ENCODE results near the gene ERCC6L2.

The ERCC6L2 gene

DNA sequence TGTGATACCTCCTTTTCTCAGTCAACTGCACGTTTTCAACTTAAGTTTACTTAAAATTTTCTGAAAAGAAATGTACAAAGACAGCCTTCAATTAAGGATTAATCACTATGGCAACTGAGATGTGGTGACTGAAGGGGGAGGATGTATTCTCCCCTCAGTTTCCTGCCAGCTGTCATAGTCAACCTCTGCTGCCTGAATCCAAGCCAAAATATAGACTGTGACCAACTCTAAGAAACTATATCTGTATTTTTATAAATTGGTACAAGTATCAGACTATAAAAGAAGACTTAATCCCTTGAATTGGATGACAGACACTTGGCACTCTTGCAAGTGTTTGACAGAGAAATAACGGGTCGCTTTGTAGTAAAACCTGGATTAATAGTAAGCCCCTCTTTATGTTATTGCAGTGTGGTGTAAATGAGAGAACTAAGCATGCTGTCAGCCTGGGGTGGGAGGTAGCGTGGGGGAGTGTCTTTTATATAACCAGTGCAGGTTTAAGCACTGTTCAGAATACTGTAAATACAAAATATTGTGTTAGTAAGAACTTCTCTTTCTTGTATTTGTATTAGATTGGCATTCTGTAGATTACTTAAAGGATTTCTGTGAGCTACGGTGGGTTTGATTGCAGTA lies 106.4 kb downstream of the ERCC6L2 start:
- DNase-seq (ENCODE audit: low read depth), result no peak

GRCh38 chr9:95985440-95986055 lies 110.1 kb downstream of the ERCC6L2 start:
- no peak for DNase-seq (ENCODE audit: low read depth)

DNA sequence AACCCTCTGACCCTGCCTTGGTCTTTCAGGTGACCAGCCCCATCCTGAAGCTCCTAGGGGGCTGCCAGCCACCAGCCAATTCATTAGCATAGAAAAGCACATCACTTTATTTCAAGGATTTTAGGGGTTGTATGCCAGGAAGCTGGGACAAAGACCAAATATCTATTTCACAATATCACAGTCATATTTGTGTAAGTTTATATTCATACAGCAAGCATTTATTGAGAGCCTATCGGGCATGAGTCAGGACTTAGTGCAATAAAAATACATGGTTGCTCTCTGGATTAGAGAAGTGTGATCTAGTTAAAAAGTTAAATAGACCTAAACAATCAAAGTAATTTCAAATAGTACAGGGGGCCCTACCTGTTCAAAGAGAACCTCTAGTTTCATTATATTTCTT lies 113.8 kb downstream of the ERCC6L2 start:
- DNase-seq (ENCODE audit: low read depth), result no peak

- DNase-seq (ENCODE audit: low read depth), result no peak
Measured at GRCh38 chr9:95991326-95991725, 115.8 kb downstream of the ERCC6L2 start.

DNA sequence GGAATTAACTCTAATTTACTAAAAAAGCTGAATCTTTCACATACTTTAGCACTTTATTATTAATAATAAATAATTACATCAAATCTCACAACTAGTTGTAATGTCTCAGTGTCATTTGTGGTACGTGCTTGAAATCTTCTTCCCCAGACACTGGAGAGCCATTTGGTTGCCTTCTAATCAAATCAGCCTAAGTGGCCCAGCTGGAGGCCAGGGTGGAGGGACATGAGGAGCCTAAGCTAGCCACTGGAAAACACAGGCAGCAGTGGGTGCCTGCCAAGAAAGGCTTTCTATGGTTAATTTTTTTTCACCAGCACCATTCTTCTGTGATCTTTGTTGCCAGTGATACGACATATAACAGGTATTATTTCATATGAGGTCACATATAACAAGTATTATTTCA lies 117.0 kb downstream of the ERCC6L2 start:
- DNase-seq (ENCODE audit: low read depth), result no peak

DNA sequence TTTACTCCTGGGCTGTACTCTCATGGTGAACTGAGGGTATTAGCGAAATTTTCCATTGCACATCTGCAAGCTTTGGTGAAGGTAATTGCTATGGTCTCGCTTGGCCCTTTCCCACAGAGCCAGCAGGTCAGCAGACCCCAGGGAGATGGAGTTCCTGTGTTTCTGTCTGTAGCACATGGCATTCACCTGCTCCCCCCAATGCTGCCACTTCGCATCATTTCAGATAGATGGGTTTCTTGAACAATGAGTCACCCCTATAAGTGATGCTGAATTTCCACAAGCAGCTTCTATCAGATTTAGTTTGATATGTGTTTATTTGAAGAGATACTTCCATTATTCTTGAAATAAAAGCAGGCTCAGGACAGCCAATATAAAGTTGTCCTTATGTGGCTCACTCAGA lies 117.8 kb downstream of the ERCC6L2 start:
- no peak for DNase-seq (ENCODE audit: low read depth)

- DNase-seq (ENCODE audit: low read depth), result no peak
Measured at GRCh38 chr9:95999390-95999789, 123.9 kb downstream of the ERCC6L2 start.

GRCh38 chr9:96004379-96004778 lies 128.9 kb downstream of the ERCC6L2 start:
- DNase-seq (ENCODE audit: low read depth), result no peak

DNA sequence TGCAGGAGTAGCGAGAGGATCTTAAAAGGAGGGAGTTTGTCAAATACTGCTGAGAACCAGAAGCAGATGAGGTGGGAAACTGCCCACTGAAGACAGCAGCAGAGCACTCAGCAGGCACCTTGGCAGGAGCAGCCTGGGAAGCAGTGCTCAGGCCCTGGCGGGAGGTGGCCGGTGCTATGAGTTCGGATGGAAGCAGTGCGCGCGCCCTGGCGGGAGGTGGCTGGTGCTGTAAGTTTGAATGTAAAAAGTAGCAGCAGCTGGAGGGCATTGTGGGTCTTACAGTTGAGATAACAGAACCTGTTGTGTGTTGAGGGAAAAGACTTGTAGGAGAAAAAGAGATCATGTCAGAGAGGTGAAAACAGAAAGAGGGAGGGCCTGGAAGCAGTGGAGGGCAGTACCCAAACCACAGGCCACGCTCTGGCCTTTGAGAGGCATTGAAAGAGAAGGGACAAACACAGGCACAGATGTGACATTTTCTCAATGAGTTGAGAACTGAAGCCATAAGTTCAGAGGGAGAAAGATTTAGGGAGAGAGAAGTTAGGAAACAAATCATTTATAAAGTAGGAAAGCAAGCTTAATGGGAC lies 130.9 kb downstream of the ERCC6L2 start:
- no peak for DNase-seq (ENCODE audit: low read depth)

- no peak for DNase-seq (ENCODE audit: low read depth)
Measured at GRCh38 chr9:96006961-96007360, 131.5 kb downstream of the ERCC6L2 start.

- DNase-seq (ENCODE audit: low read depth), result no peak
Measured at GRCh38 chr9:96008502-96009222, 133.2 kb downstream of the ERCC6L2 start.

- DNase-seq (ENCODE audit: low read depth), result no peak
Measured at GRCh38 chr9:96009223-96009602, 133.7 kb downstream of the ERCC6L2 start.

- DNase-seq (ENCODE audit: low read depth), result peak; percentile 39
Measured at GRCh38 chr9:96009690-96010472, 134.4 kb downstream of the ERCC6L2 start.

- DNase-seq (ENCODE audit: low read depth), result no peak
Measured at GRCh38 chr9:96014078-96014477, 138.6 kb downstream of the ERCC6L2 start.

GRCh38 chr9:96015876-96016686 lies 140.6 kb downstream of the ERCC6L2 start:
- peak; percentile 37 for DNase-seq (ENCODE audit: low read depth)

All from activated T-cell treated with anti-CD3 and anti-CD28 coated beads for 24 hours (primary cell).